Lung (tissue), 12 donors: ENCODE results near the gene CCDC102A. TPM values are rescaled to one million over a fixed set of nuclear protein-coding genes. Genes with fewer than 3 reads are reported as not detected.

Source experiments
- ATAC-seq: fragments of 200-7000 bp; cut with Tn5 transposase; one replicate; pipeline ENCODE4 v1.9.1; 2020; ENCODE audit warnings: moderate number of reproducible peaks; ENCODE audit not compliant: insufficient read depth, low FRiP score
- DNase-seq, 3 donors: peaks; one replicate each; pipeline ENCODE4 v3.0.0-alpha.2; 2013 to 2017
- H3K27ac ChIP-seq, 2 donors: one replicate each; pipeline ENCODE4 v1.5.1; 2013; ENCODE audit warnings: mild to moderate bottlenecking in 2 of 2, moderate library complexity in 2 of 2, control low read depth in 1 of 2, inconsistent platforms in 1 of 2, low read depth in 1 of 2, low read length in 1 of 2
- H3K27me3 ChIP-seq, 3 donors: one replicate each; pipeline ENCODE4 v1.5.1; 2013; ENCODE audit warnings: low read length in 2 of 3; ENCODE audit not compliant: control insufficient read depth in 3 of 3, insufficient read depth in 3 of 3
- H3K36me3 ChIP-seq, 4 donors: one replicate each; pipeline ENCODE4 v1.5.1; 2013; ENCODE audit warnings: low read length in 4 of 4, mild to moderate bottlenecking in 1 of 4, moderate library complexity in 1 of 4; ENCODE audit not compliant: control insufficient read depth in 4 of 4, insufficient read depth in 4 of 4
- H3K4me1 ChIP-seq, 5 donors: one replicate each; pipeline ENCODE4 v1.5.1; 2013; ENCODE audit warnings: low read length in 5 of 5, mild to moderate bottlenecking in 2 of 5, moderate library complexity in 1 of 5; ENCODE audit not compliant: control insufficient read depth in 5 of 5, insufficient read depth in 5 of 5
- H3K4me3 ChIP-seq: one replicate; pipeline ENCODE4 v1.5.1; 2013; ENCODE audit warnings: mild to moderate bottlenecking, control low read depth, moderate library complexity
- H3K9ac ChIP-seq, 2 donors: one replicate each; pipeline ENCODE4 v1.5.1; 2013; ENCODE audit warnings: low read length in 2 of 2, control low read depth in 1 of 2; ENCODE audit not compliant: insufficient read depth in 1 of 2
- H3K9me3 ChIP-seq, 4 donors: one replicate each; pipeline ENCODE4 v1.5.1; 2013; ENCODE audit warnings: low read length in 3 of 4, mild to moderate bottlenecking in 1 of 4, moderate library complexity in 1 of 4; ENCODE audit not compliant: control insufficient read depth in 4 of 4, insufficient read depth in 3 of 4
- CTCF ChIP-seq: IDR thresholded peaks from 2 replicates; pipeline ENCODE4 v1.5.1; 2012; ENCODE audit warnings: mild to moderate bottlenecking; ENCODE audit errors: control extremely low read depth, extremely low read depth
- WGBS, 2 donors: extraction: QIAGEN DNeasy Blood & Tissue Kit; methylation state at CpG; one replicate each; pipeline ENCODE4 v1.1.7; 2013; 5-methylcytosine and 5-hydroxymethylcytosine counted together
- polyA plus RNA-seq, 2 donors: library from polyadenylated mRNA; stranded (reverse); fragments of 200-250 nt; gene quantifications; one replicate each; pipeline ENCODE4 v1.2.1, GENCODE V29; 2013
- total RNA-seq, 2 donors: library from RNA; depleted of rRNA in 1 of 2; stranded (reverse); fragments of >200 nt in 1 of 2; gene quantifications; one replicate each; pipeline ENCODE4 v1.2.1, GENCODE V29; 2014 to 2021
- donor health status: control.
- donor health status: control.
- donor health status: Bipolar disorder and iron deficiency.
- donor health status: healthy.
- donor health status: DM: yes; HTN: yes; CAD: no.

Gene CCDC102A
- total and polyA plus RNA-seq, 4 donors = 3.6 to 14.0 (median 6.9) TPM

- TF ChIP-seq CTCF = no peak
Observed at GRCh38 chr16:57512296-57513001, 23.9 kb downstream of the CCDC102A start.

GRCh38 chr16:57510016-57510871, 26.1 kb downstream of the CCDC102A start:
- H3K27ac ChIP-seq = no peak overlapping the region
- no peaks in the 10 kb centered on the region for H3K9me3 ChIP-seq
- peaks cover 0 to 33% (median 5%) of the 10 kb centered on the region in 5 donors for H3K4me1 ChIP-seq
- H3K9ac ChIP-seq = no peak overlapping the region
- peaks cover 0 to 6% (median 3%) of the 10 kb centered on the region in 4 donors for H3K36me3 ChIP-seq
- H3K27me3 ChIP-seq = no peaks in the 10 kb centered on the region
- ATAC-seq (no peak), DNase-seq (no peak)
- H3K4me3 ChIP-seq = no peak overlapping the region
- WGBS, 2 donors = 72 to 80% methylated on average over 10 of the region's 10 CpGs
- no peak for TF ChIP-seq CTCF

More at GRCh38 chr16:57512296-57513001, 23.9 kb downstream of the CCDC102A start:
- H3K27ac ChIP-seq = no peak overlapping the region
- H3K4me1 ChIP-seq = peaks cover 0 to 28% (median 5%) of the 10 kb centered on the region in 5 donors
- H3K9me3 ChIP-seq = no peaks in the 10 kb centered on the region
- H3K36me3 ChIP-seq = peaks cover 0 to 19% (median 9%) of the 10 kb centered on the region in 4 donors
- no peaks in the 10 kb centered on the region for H3K27me3 ChIP-seq
- WGBS, 2 donors = 89 to 94% methylated on average over 23 of the region's 23 CpGs
- H3K9ac ChIP-seq = no peak overlapping the region
- no peak for DNase-seq
- H3K4me3 ChIP-seq = no peak overlapping the region
- ATAC-seq = no peak

- DNase-seq = no peak
- Histone ChIP-seq H3K4me1 (peaks cover 0 to 28% (median 0%) of the 10 kb centered on the region in 5 donors), H3K36me3 (peaks cover 0 to 6% (median 3%) of the 10 kb centered on the region in 4 donors), H3K9me3 (no peaks in the 10 kb centered on the region), H3K27ac (no peak overlapping the region), H3K9ac (no peak overlapping the region), H3K4me3 (no peak overlapping the region), H3K27me3 (no peaks in the 10 kb centered on the region)
- TF ChIP-seq CTCF = no peak
- ATAC-seq = no peak
- 83 to 89% methylated on average over 12 of the region's 12 CpGs for WGBS, 2 donors
Observed at GRCh38 chr16:57509231-57509923, 27.0 kb downstream of the CCDC102A start.
